ENCODE results near the gene APC.

Gene APC
- total RNA-seq = 52.6 to 92.5 reads per million in 2 experiments

- peak; percentile 77 for DNase-seq (ENCODE audit: low read depth)
Observed at GRCh38 chr5:112737463-112738190, at the start of gene APC. TSS of gene APC (plus strand) at chr5:112737885. CDS start at chr5:112754891, 17,006 bp downstream.

DNA sequence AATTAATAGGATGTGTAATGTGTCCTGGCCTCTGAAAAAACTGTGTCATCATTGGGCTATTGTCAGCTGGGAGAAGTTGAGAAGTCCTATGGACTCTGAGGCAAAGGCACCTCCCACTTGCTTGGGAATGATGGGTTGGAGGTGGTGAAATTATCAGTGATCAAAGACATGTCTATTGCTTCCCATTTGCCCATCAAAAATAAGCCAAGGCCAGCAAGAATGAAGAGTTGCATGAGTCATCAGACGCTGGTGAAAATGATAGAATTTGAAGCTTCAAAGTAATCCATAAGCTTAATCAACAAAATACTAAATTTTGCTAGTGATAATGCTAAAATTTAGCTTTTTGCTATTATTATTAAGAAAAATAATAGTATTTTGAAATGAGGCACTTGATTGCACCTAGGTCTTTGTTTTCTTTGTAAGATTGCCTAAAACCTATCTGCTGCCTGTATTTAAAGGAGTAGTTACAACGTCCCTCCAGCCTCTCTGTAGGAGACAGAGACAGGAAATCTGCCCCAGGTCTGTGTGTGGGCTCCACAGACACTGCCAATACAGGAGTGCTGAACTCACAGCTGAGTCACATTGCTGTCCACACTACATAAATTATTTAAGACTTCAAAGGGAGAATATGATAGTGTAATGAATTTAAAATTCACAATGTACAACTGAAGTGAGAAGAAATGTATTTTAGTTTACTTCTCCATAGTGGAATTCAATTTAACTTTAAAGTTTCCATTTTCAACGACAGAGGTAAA is 48.4 kb upstream of the APC start:
- DNase-seq (ENCODE audit: low read depth) = no peak

DNA sequence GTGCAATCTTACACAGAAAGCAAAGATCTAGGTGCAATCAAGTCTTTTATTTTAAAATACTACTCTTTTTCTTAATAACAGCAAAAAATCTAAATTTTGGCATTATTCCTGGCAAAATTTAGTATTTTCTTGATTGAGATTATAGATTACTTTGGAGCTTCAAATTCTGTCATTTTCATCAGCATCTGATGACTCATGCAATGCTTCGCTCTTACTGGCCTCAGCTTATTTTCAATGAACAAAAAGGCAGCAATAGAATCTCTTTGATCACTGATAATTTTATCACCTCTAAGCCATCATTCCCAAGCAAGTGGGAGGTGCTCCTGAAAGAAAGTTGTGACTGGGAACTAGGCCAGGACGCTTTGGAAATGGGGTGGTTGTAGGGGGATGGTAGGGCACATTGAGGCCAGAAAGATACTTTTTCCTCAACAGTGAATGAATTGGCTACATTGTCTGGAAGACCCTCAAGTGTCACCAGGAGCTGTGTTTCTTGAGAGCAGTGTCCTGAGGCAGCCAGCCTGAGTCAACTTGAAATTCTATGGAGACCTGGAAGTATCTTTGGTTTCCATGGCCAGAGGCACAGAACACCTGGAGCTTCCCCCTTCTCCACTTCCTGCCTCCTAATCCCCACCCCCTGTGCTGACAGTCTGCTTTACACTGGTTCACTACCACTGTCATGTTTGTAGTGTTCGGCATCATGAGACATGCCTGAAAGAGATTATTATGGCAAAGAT is 46.9 kb upstream of the APC start:
- DNase-seq (ENCODE audit: low read depth) = no peak

DNA sequence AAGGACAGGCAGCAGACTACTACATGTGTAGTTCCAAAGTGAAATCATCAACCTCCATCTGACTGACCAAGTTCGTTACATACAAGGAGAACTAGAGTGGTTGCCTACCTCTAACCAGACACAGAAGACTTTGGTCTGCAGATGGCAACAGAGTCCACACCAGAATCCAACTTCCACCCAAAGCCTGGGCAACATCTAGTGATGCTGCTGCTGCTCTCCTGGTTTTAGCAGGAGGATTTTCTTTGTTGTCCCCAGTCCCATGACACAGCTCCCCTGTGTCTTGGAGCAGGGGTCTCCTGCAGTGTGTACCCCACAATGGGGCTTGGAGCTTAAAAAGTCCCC is 46.4 kb upstream of the APC start:
- no peak for DNase-seq (ENCODE audit: low read depth)

- no peak for DNase-seq (ENCODE audit: low read depth)
Observed at GRCh38 chr5:112691758-112692157, 45.9 kb upstream of the APC start.

GRCh38 chr5:112692472-112692871 is 45.2 kb upstream of the APC start:
- DNase-seq (ENCODE audit: low read depth) = no peak

GRCh38 chr5:112693301-112693700 is 44.4 kb upstream of the APC start:
- DNase-seq (ENCODE audit: low read depth) = no peak

- DNase-seq (ENCODE audit: low read depth) = no peak
Observed at GRCh38 chr5:112694853-112695709, 42.6 kb upstream of the APC start.

- no peak for DNase-seq (ENCODE audit: low read depth)
Observed at GRCh38 chr5:112696786-112697185, 40.9 kb upstream of the APC start.

GRCh38 chr5:112697322-112697721 is 40.4 kb upstream of the APC start:
- no peak for DNase-seq (ENCODE audit: low read depth)

DNA sequence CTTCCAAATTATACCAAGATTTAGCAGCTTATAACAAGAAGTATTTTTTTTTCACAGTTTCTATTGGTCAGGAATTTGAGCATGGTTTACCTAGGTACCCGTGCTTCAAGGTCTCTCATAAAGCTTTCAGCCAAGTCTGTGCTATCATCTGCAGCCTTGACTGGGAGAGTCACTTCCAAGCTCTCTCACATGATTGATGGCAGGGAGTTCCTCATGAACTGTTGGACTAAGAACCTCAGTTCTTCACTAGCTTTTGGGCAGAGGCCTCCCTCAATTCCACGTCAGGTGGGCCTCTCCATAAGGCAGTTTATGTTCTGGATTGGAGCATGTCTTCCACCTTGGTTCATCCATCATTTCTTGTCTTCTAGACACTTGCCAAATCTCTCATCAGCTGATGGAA is 39.9 kb upstream of the APC start:
- DNase-seq (ENCODE audit: low read depth) = no peak

DNA sequence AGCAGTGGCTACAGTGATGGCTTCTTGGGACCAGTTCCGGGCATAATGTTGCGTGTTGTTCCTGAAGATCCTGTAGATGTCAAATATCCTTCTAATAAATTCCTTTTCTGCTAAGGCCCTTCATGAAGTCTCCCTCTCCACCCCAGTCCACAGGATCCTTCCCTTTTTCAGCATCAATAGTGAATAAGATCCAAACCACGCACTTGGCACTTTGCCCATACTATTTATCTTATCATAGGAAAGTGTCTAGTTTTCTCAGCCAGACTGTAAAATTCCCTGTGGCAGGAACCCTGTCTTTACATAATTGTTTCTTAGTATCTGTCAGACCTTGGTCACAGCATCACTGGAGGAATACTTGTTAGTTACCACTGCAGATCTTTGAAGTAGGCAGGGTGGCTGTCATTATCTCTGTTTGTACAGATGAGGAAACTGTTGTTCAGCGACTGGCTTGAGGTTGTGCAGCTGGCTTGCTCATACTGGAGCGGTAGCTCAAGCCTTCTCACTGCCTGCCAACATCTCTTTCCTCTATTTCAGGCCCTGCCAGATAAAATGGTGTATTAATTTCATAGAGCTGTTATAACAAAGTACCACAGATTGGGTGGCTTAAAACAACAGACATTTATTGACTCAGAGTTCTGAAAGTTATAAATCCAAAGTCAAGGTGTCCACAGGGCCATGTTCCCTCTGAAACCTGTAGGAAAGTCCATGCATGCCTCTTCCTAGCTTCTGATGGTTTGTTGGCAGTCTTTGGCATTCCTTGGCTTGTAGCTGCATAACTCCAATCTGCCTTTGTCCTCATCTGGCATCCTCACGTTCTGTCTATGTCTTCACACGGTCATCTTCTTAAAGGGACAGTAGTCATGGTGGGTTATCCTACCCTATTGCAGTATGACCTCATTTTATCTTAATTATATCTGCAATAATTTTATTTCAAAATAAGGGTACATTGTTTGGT is 33.5 kb upstream of the APC start:
- no peak for DNase-seq (ENCODE audit: low read depth)

DNA sequence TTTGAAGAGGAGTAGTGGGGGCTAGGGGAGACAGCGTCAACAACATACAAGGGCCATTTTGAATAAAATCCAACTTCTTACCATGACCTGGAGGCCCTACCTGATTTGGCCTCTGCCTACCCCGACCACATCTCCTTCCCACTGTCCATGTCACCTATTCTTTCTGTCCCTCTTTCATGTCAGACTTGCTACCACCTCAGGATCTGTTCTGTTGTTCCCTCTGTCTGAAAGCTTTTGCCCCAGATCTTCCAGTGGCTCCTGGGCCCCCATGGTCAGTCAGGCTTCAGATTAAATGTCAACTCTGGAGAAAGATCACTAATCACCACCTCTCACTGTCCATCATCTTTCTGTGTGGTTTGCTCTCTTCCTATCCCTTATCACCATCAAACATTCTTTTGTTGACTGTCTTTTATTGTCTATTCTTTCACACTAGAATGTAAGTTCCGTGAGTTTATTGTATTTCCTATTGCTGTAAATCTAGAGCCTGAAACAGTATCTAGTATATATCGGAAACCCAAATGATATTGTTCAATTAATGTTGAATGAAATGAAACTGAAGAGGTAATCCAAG is 31.2 kb upstream of the APC start:
- no peak for DNase-seq (ENCODE audit: low read depth)

GRCh38 chr5:112707187-112708102 is 30.2 kb upstream of the APC start:
- peak; percentile 95 for DNase-seq (ENCODE audit: low read depth)

- no peak for DNase-seq (ENCODE audit: low read depth)
Observed at GRCh38 chr5:112708103-112708622, 29.5 kb upstream of the APC start.

- no peak for DNase-seq (ENCODE audit: low read depth)
Observed at GRCh38 chr5:112709416-112709815, 28.3 kb upstream of the APC start.

DNA sequence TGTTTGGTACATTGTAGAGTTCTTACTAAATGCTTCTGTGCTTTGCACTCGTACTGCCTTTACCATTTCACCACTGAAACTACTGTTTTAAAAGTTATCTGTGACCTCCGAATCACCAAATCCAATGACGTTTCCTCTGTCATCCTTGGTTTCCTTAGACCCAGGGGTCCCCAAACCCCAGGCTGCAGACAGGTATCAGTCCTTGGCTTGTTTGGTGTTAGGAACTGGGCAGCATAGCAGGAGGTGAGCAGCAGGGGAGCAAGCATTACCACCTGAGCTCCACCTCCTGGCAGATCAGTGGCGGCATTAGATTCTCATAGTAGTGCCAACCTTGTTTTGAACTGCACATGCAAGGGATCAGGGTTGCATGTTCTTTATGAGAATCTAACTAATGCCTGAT is 26.8 kb upstream of the APC start:
- DNase-seq (ENCODE audit: low read depth) = no peak

DNA sequence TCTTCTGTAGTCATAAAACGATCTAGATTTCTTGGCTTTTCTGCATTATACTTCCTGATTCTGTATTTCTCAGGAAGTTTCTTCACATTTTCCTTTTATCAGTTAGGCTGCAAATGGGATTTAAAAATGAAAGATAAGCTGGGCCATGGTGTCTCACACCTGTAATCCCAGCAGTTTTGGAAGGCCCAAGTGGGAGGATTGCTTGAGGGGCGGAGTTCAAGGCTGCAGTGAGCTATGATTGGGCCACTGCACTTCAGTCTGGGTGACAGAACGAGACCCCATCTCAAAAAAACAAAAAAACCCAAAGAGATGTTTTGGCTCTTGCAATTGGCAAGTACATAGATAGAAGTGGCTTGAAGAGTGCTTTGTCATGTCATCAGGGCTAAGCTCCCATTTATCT is 26.2 kb upstream of the APC start:
- DNase-seq (ENCODE audit: low read depth) = no peak

- DNase-seq (ENCODE audit: low read depth) = no peak
Observed at GRCh38 chr5:112713206-112713605, 24.5 kb upstream of the APC start.
